ENCODE data around the gene SRGAP2.
"Not testable (repeated sequence)": the region's sequence is repeated elsewhere in the genome, so short reads cannot be mapped to it uniquely, and the experiment has no call there.

Gene SRGAP2

DNA sequence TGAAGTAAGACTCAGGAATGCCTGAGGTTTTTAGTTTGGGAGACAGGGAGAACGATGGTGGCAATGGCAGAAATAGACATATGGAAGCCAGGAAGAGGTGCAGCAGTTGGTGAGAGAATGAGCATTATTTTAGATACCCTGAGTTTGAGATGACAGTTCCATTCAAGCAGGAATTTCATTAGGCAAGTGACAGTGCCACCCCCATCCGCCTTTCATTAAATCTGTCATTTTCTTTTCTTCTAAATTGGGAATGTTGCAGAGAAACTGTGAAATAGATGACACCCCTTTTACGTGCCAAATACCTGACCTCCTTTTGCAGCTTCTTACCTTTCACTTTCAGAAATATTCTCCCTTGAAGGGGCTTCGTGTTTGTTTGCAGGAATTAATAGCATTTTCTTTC lies 22.0 kb downstream of the SRGAP2 start:
- not testable (repeated sequence) for H3K4me1 ChIP-seq; DNase-seq; H3K27me3 ChIP-seq; H3K36me3 ChIP-seq; H3K9me3 ChIP-seq; H3K4me3 ChIP-seq (ENCODE audit: low read depth, low read length)

GRCh38 chr1:206226886-206227285 lies 23.5 kb downstream of the SRGAP2 start:
- H3K4me3 ChIP-seq (ENCODE audit: low read depth, low read length); H3K4me1 ChIP-seq; DNase-seq; H3K9me3 ChIP-seq; H3K27me3 ChIP-seq; H3K36me3 ChIP-seq: not testable (repeated sequence)

DNA sequence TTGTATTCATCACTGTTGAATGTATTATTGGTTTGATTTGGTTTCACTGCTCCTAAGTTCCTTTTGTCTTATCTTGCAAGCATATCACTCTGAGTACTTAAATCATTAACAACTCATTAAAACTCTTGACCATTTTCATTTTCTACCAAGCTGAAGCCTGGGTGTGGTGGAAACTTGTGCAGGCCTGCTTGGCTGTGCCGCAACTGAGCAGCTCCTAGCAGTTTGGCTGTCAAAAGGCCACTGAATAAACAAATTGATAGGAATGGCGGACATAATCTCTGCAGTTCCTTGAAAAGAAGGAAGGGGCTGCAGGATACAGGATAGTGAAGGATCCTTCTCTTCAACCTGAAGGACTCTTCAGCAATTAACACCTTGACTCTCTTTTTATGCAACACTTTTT lies 25.9 kb downstream of the SRGAP2 start:
- H3K4me1 ChIP-seq; H3K36me3 ChIP-seq; DNase-seq; H3K4me3 ChIP-seq (ENCODE audit: low read depth, low read length); H3K9me3 ChIP-seq; H3K27me3 ChIP-seq: not testable (repeated sequence)

GRCh38 chr1:206231989-206232388 lies 28.6 kb downstream of the SRGAP2 start:
- DNase-seq = peak; percentile 15

DNA sequence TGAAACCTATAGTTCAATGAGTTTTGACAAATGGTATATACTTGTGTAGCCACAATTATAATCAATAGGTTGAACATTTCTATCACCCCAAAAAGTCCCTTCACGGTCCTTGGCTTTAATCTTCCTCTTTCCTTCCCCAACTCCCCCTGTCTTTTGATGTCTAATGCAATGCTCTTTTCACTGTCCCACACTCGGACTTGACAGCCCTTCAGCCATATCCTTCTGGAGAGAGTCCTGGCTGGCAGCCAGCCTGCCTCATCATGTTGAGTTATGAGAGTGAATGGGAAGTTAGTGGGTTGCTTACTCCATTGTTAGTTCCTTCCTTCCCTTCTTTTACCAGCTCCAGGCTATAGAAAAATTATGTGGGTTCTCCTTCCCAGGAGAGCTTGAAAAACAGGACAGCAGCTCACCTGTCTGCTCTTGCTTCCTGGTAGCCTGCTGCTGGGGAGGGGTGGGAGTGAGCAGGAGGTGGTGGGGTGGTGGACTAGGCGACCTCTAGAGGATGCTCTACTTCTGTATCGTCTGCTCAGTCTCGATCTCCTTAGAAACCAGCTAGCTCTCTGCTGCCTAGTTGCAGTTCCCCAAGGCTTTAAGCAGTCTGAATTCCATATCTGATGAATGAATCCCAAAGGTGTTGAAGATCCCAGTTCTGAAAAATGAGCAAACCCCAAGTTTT lies 29.8 kb downstream of the SRGAP2 start:
- H3K9me3 ChIP-seq; H3K4me3 ChIP-seq (ENCODE audit: low read depth, low read length); H3K27me3 ChIP-seq; DNase-seq; H3K36me3 ChIP-seq; H3K4me1 ChIP-seq: not testable (repeated sequence)

More at GRCh38 chr1:206231989-206232388, 28.6 kb downstream of the SRGAP2 start:
- H3K4me3 ChIP-seq (ENCODE audit: low read depth, low read length); H3K27me3 ChIP-seq; H3K4me1 ChIP-seq; H3K36me3 ChIP-seq; H3K9me3 ChIP-seq: not testable (repeated sequence)

DNA sequence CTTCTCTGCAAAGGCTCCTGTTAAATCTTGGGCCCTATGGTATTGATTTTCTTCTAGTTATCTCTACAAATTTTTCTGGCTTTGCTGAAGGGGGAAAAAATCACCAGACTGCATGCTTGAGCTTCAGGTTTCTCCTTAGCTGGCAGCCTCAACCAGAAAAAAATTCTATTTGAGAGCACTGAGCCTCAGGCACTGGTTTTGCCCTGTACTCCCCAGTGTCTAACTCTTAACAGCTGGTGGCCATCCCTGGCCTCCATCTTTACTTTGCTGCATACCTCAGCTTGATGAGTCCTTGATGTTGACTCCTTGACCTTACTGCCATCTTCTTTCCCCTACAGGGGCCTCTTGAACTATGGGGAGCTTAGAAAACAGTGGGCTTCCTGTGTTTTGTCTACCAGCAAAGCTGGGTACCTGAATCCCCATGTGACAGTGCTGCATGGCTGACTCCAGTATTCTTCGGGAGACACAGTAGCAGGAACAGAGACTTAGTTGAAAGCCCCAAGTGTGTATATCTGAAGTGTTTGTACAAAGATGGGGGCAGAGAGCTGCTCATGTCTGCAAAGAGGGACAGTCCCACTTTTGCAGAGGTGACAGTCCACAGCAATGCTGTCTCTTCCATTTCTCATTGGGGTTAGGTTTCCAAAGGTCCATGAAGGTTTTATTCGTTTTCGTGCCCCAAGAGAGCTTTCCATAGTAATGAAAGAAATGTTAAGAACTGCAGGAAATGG lies 31.0 kb downstream of the SRGAP2 start:
- not testable (repeated sequence) for H3K4me3 ChIP-seq (ENCODE audit: low read depth, low read length); H3K4me1 ChIP-seq; H3K27me3 ChIP-seq; H3K9me3 ChIP-seq; H3K36me3 ChIP-seq; DNase-seq

- not testable (repeated sequence) for H3K4me1 ChIP-seq; H3K36me3 ChIP-seq; DNase-seq; H3K4me3 ChIP-seq (ENCODE audit: low read depth, low read length); H3K9me3 ChIP-seq; H3K27me3 ChIP-seq
Measured at GRCh38 chr1:206235190-206235589, 31.8 kb downstream of the SRGAP2 start.

DNA sequence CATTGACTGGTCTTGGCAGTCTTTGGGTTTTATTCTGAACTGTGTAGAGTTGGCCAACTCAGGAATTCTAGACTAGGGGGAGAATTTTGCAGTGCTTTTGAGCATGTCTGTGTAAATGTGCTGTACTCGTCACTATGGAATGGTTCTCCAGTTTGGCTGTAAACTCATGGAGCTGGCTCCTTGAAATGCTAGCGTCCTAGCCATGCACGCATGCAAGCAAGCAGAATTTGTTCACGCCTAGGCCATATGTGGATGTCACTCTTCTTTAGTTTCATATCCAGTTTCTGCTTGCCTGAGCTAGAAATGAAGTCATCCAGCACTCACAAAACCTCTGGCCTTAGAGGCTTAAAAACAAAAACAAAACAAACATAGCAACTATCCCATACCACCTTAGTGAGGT lies 36.9 kb downstream of the SRGAP2 start:
- H3K36me3 ChIP-seq; H3K27me3 ChIP-seq; H3K9me3 ChIP-seq; H3K4me1 ChIP-seq; H3K4me3 ChIP-seq (ENCODE audit: low read depth, low read length); DNase-seq: not testable (repeated sequence)

GRCh38 chr1:206243335-206243734 lies 40.0 kb downstream of the SRGAP2 start:
- not testable (repeated sequence) for H3K27me3 ChIP-seq; H3K36me3 ChIP-seq; H3K4me3 ChIP-seq (ENCODE audit: low read depth, low read length); DNase-seq; H3K4me1 ChIP-seq; H3K9me3 ChIP-seq

- DNase-seq; H3K4me1 ChIP-seq; H3K4me3 ChIP-seq (ENCODE audit: low read depth, low read length); H3K27me3 ChIP-seq; H3K36me3 ChIP-seq; H3K9me3 ChIP-seq: not testable (repeated sequence)
Measured at GRCh38 chr1:206245479-206245878, 42.1 kb downstream of the SRGAP2 start.

DNA sequence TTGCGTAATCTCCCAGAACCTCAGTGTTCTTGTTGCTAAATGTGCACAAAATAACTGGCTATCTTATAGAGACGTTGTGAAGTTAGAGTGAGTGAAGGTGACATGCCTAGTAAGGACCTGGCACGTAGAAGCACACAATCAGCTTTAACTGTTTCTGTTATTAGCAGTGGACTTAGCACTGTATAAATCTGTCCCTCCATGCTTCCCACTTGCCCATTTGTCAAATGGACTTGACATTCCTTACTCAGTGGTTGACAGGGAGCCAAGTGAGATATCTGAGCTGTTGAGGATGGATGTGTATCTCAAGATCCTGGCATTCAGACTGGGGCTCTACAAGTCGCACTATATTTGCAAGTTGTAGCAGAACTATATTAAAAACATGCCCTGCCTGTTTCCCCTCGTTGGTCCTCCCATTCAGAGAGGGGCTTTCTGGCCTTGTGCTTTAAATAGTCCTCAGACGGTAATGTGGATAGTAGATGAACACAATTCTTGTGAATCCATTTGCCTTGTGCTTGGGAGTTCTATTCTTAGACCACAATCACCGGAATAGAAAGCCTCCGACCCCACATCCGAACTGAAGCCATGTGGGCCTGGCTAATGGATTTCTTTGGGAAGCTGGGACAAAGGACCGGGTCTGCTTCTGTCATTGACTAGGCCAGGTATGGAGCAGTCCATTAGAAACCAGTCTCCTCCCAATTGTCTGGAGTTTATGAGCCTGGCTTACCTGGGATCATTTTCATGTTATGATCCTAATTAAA lies 43.0 kb downstream of the SRGAP2 start:
- H3K27me3 ChIP-seq; H3K36me3 ChIP-seq; H3K4me3 ChIP-seq (ENCODE audit: low read depth, low read length); DNase-seq; H3K9me3 ChIP-seq; H3K4me1 ChIP-seq: not testable (repeated sequence)

- H3K4me1 ChIP-seq; H3K4me3 ChIP-seq (ENCODE audit: low read depth, low read length); H3K36me3 ChIP-seq; H3K9me3 ChIP-seq; H3K27me3 ChIP-seq; DNase-seq: not testable (repeated sequence)
Measured at GRCh38 chr1:206250953-206251681, 47.8 kb downstream of the SRGAP2 start.

GRCh38 chr1:206252680-206253335 lies 49.5 kb downstream of the SRGAP2 start:
- not testable (repeated sequence) for H3K36me3 ChIP-seq; H3K27me3 ChIP-seq; H3K4me1 ChIP-seq; H3K4me3 ChIP-seq (ENCODE audit: low read depth, low read length); H3K9me3 ChIP-seq; DNase-seq

Data from BE2C (cell line).